DMS153 treated with DMSO at 0.1 percent for 48 hours (cell line): ENCODE data around the gene IL17RC.
A peak's percentile ranks its signal among the peaks of the same experiment; 100 is the strongest.

ENCODE experiments used
- DNase-seq: peaks from one replicate; lab custom pipeline; 2025; ENCODE audit not compliant: unreplicated experiment; lab: John Stamatoyannopoulos, UW

Gene IL17RC

DNA sequence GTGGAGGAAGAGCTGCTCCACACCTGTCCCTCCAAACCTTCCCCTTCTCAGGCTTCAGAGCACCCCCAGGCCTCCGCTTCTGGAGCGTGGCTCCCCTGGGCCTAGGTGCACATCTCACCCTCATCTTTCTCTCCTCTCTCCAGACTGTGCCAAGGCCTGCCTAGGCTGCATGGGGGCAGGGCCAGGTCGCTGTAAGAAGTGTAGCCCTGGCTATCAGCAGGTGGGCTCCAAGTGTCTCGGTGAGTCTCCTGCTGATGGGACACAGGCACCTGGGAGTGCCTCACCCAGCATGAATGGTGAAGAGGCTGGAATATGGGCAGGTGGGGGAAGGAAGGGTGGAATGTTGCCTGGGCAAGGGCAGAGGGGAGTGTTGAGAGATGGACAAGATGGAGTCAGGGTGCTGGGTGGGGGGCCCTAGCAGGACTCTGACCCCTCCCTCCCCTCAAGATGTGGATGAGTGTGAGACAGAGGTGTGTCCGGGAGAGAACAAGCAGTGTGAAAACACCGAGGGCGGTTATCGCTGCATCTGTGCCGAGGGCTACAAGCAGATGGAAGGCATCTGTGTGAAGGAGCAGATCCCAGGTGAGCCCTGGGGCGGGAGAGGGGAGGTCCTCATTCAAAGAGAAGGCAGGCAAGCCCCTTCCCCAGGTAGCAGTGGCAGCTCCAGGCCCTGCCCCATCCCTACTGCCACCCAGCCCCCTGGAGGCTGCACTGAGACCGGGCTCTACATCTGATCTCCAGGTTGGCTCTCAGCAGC is 26.2 kb downstream of the IL17RC start:
- no peak for DNase-seq

- DNase-seq: no peak
These were observed 27.4 kb downstream of the IL17RC start for GRCh38 chr3:9944271-9944670.

DNA sequence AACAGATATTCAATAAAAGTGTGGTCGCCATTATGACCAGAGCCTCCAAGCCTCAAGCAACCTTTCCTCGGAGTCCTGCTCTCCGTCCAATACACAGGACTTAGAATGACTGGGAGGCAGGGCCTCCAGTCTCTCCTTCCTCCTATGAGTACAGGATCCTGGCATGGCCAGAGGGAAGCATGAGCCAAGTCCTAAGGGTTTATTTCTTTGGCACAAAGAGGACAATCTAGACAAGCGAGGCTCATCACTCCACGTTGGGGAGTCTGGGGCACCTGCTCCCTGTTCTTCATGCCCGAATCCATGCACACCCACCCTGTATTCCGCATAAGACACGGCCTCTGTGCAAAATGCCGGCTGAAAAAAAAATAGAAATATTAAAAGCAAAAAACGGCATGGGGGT is 28.5 kb downstream of the IL17RC start:
- no peak for DNase-seq

DNA sequence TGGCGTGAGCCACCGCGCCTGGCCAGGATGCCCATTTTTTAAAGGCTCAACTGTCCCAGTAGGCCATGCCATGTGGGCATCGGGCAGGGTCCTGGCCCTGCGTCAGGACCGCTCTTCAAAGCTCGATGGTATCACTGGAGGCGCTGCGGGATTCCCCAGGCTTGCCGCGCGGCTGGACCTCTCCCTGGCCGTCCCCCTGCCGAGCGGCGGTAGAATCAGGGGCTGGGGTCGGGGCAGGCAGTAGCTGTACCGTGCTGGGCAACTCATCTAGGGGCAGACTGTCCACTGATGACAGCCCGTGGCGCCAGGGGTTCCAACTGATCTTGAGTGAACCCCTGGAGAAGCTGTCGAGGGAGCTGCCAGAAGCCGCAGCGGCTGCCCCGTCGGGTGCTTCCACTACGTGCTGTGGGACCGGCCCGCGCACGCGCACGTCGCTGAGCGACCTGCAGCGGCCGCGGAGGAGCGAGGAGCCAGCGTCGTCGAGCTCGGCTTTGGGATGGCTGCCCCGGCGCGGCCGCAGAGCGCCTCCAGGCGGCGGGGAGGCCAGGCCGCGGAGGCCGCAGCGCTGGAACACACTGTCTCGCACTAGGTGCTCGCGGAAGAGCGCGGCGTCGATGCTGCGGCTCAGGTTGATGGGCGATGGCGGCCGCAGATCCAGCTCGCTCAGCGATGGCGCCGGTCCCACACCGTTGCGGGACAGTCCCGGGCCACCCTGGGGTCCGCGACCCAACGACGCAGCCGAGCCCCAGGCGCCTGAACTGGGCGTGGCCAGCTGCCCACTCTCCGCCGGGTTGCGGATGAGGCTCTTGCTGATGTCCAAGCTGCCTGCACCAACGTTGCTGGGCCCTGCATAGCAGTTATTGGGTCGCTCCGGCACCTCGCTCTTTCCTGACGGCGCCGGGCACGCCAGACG is 29.5 kb downstream of the IL17RC start:
- DNase-seq: peak; percentile 40

GRCh38 chr3:9947025-9947995 is 30.4 kb downstream of the IL17RC start:
- no peak for DNase-seq

GRCh38 chr3:9948586-9948985 is 31.7 kb downstream of the IL17RC start:
- no peak for DNase-seq

GRCh38 chr3:9949115-9949514 is 32.2 kb downstream of the IL17RC start:
- no peak for DNase-seq

DNA sequence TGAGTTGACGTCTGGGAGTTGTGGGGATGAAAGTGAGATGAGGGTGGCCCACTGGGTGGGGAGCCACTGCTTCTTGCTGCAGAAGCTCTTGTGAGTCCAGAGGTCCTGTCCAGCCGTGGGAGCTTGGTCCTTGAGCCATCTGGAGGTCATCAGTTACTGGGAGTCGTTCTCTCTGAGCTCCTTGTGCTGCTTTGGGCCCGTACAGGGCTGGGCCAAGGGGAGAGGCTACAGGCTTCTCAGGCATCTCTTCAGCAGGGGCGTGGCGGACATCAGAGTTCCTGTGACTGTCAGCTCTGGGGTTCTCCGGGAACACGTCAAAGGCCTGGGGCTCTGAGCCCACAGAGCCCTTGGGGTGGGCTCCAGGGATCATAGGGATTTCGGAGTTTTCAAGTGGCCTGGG is 32.7 kb downstream of the IL17RC start:
- no peak for DNase-seq

DNA sequence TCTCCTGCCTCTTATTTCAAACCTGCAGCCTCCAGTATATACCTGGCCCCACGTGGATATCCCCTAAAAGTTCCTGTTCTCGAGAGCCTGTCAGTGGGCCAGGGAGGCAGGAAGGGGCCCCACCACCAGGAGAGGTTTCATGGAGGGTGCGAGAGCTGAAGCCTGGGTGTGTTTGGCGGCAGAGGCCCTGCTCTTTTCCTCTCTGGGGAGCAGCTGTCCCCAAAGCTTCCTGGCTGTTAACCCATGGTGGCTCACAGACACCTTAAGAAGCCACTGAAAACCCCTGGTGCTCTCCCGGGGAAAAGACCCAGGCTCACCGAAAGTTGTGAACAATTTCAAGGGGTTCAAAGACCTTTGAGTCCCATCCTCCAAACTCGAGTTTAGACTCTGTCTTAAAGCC is 34.2 kb downstream of the IL17RC start:
- DNase-seq: no peak

GRCh38 chr3:9951598-9951961 is 34.7 kb downstream of the IL17RC start:
- DNase-seq: no peak

GRCh38 chr3:9951962-9952805 is 35.3 kb downstream of the IL17RC start, which contains the start of gene PRRT3:
Gene PRRT3 (minus strand): TSS chr3:9952408. CDS start chr3:9950115, 2,293 bp downstream.
- peak; percentile 2 for DNase-seq

DNA sequence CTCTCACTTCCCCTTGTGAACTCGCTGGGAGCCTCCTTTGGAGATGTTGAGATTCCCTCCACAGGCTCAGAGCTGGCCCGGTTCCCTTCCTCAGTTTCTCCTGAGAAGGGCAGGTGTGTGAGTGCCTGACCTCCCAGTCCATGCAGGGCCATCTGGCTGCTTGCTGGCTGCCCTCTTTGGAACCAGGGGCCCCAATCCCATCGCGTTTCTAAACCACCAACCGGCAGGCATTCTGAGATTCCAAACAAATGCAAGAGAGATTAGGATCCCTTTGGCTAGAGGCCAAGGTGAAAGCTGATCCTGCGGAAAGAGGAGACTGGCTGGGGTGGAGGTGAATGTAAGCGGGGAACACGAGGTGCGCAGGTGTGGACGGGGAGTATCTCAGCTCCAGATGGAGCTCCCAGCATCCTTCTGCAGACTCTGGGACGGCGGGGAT is 38.2 kb downstream of the IL17RC start:
- no peak for DNase-seq

DNA sequence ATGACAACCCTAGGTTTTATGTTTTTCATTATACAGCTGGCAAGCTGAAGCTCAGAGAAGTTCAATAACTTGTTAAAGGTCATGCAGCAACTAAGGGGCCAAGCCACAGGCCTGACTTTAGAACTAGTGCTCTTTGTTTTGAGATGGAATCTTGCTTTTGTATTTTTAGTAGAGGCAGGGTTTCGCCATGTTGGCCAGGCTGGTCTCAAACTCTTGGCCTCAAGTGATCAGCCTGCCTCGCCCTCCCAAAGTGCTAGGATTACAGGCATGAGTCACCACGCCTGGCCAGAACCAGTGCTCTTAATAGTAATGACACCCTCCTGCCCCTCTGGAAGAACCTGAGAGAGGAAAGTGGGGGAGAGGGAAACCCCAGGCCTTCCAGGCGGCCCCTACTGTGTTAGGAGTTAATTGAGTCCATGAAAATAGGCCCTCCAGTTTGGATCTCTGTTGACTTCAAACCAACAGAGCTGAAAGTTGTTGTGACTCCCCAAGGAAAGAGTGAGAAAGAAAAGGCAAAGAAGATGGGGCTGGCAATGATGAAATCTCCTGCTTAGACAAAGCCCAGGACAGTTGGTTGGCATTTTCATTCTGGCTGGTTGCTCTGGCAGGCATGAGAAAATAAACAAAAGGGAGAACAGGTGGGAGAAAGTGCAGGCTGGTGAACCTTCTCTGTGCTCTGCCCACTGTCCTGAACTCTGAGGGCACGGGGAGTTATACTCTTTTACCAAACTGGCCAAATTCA is 38.9 kb downstream of the IL17RC start:
- no peak for DNase-seq

DNA sequence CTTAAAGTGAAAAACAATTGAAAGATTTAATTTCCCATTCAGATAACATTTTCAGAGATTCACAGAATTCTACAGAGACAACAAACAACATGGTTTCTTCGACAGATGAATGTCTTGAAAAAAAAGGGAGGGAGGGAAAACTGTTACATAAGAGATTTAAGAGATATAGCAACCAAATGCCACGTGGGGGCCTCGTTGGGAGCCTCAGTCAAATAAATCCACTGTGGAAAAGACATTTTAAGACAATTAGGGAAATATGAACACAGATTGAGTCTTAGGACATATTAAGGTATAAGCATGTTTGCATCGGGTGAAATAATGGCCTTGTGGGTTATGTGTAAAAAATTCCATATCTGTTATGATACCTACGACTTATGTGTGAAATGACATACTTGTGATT is 40.3 kb downstream of the IL17RC start:
- no peak for DNase-seq

- DNase-seq: no peak
These were observed 48.4 kb downstream of the IL17RC start for GRCh38 chr3:9965200-9965875.

DNA sequence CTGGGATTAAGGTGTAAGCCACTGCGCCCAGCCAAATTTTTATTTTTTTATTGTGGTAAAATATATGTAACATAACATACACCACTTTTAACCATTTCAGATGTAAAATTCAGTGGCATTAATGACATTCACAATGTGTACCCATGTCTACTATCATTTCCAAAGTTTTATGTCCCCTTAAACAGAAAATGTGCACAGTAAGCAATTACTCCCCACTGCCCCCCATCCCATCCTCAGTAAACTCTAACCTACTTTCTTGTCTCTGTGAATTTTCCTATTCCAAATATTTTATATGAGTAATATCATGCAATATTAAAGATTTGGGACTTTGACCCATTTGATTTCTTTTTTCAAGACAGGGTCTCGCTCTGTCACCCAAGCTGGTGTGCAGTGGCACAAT is 49.9 kb downstream of the IL17RC start:
- no peak for DNase-seq

DNA sequence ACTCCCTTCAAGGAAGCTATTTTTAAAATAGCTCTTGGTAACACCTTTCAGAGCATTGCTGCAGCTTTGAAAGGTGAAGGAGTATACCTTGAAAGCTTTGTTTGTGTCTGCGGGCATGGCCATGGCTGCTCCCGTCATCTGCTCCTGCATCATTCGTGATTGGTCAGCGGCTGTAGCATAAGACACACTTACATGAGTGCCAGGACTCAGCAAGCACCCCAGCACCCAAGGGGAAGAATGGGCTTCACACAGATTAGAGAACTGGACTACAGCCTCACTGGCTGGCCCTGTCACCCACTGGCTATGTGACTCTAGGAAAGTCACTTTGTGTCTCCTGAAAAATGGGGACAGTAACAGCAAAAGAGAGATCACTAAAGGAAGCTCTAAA is 52.7 kb downstream of the IL17RC start:
- no peak for DNase-seq

DNA sequence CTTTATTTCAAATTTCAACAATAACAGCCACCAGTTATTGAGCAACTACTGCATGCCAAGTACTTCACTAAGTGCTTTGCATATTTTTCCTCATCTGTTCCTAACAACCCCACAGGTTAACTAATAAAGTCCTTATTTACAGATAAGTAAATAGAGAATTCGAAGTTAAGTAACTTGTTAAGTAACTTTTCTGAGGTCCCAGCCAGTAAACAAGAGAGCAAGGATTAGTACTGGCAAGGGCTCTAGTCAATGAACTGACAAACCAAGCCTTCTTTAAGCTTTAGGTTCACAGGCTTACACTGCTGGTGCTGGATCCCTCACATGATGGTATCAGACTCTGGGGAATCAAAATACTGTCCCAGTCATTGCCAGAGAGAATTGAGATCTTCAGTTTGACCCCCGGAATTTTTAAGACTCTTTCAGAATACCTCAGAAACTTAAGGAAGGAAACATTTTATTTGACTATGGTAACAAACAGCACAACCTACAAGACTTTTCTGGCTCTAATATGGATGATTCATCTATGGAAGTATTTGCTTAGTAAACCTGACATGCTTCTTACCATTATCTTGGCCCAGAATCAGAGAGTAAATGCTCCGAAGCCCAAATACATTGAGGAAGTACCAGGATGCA is 53.2 kb downstream of the IL17RC start:
- no peak for DNase-seq
